ENCODE results near the gene MRFAP1L1.

The MRFAP1L1 gene

DNA sequence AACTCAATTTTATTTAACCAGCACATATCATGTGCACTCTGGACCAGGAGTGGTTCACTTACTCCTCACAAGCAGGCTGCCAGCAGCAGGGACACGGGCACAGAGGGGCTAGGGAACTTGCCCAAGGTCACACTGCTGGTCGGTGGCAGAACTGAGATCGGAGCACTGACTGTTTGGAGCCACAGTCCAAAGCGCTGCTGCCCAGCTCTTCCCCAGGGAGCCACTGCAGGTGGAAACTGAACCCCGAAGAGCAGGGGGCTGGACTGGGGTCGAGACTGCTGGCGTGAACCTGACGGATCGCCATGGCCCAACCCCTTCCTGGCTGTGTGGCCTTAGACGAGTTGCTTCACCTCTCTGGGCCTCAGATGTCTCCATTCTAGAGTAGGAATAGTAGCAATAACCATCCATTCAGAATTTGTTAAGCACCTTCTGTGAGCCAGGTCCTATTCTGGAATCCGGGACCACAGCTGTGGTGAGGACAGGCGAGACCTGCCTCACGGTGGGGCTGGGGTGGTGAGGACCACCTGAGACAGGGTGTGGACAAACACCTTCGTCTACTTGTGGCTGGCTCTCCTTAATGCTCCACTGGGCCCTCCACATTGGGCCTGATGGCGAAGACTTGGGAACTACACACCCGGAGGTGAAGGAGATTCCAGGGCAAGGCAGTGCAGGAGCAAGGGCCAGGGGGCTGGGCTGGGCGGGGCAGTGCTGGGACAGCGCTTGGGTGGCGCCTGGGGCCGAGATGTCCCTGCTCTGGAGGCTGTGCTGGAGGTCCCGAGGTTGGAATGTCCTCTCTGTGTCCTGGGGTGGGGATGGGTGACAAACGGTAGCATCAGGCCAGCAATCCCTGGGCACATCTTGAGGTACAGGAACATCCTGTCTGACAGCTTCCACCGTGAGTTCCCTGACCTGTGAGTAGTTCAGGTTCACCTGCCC is 40.9 kb upstream of the MRFAP1L1 start:
- Histone ChIP-seq H3K4me1 (ENCODE audit: insufficient read depth, low read length, severe bottlenecking) (no peaks in the 10 kb centered on the region), H3K4me2 (ENCODE audit: low read length) (no peak overlapping the region), H3K36me3 (ENCODE audit: insufficient read depth, low read length) (no peaks in the 10 kb centered on the region)

DNA sequence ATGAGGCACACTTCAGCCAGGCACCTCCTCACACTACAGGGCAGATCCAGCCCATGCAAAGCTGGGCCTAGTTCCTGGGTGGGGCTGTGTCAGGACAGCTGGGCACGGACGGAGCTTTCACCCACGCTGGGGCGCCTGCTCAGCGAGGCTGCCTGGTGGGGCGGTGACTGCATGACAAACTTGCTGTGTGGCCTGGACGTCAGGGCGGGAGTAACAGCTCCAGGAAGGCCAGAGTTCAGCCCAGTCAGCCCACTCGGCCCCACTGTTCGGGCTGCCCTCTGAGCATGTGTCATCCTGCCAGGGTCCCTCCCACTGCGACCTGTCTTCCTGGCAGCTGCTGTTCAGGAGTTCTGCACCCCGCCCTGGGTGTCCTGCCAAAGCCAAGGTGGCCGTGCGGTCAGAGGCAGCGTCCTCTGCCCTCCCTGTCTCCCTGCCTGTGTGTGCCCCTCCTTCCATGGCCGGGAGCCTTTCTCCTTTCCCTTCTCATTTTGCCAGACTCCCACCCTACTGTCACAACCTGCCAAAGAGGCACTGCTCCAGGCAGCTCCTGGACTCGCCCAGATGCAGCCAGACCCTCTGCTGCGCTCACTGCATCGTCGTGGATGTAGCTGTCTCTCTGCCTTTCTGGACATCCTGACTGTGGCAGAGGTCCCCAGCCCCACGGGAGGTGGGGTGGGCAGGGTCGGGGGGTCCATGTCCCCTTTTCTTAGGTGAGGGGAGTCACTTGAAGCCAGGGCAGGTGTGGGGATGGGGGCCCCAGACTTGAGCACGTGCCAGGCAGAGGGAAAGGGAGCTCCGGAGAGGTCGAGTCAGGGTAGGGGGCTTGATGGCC is 39.9 kb upstream of the MRFAP1L1 start:
- H3K4me2 ChIP-seq (ENCODE audit: low read length) = no peak overlapping the region
- H3K27ac ChIP-seq (ENCODE audit: low read depth, low read length, poor library complexity, severe bottlenecking) = no peak overlapping the region
- no peaks in the 10 kb centered on the region for H3K36me3 ChIP-seq (ENCODE audit: insufficient read depth, low read length)
- no peaks in the 10 kb centered on the region for H3K27me3 ChIP-seq (ENCODE audit: insufficient read depth, low read length)
- no peaks in the 10 kb centered on the region for H4K20me1 ChIP-seq (ENCODE audit: insufficient read depth, low read length)
- H3K79me2 ChIP-seq (ENCODE audit: insufficient read depth, low read length) = no peaks in the 10 kb centered on the region
- H3K4me1 ChIP-seq (ENCODE audit: insufficient read depth, low read length, severe bottlenecking) = no peaks in the 10 kb centered on the region
- H3K4me3 ChIP-seq (ENCODE audit: low read depth, low read length, poor library complexity, severe bottlenecking) = no peak overlapping the region
- no peak overlapping the region for H2AFZ ChIP-seq (ENCODE audit: low read length)
- H3K9me3 ChIP-seq (ENCODE audit: low read length) = no peaks in the 10 kb centered on the region
- no peak overlapping the region for H3K9ac ChIP-seq (ENCODE audit: low read length)
- TF ChIP-seq EZH2 (IDR thresholded peaks at IDR 0.05; ENCODE audit: borderline replicate concordance, low read length) (no peak), CTCF (IDR thresholded peaks at IDR 0.05; ENCODE audit: low read length) (no peak)
- H3K9me2 ChIP-seq (ENCODE audit: low read depth, low read length) = no peaks in the 10 kb centered on the region
- no peaks in the 10 kb centered on the region for H3F3A ChIP-seq (ENCODE audit: insufficient read depth, low read length)

More for the DNA sequence above, 40.9 kb upstream of the MRFAP1L1 start:
- H3K27ac ChIP-seq (ENCODE audit: low read depth, low read length, poor library complexity, severe bottlenecking) = no peak overlapping the region
- no peaks in the 10 kb centered on the region for H3K79me2 ChIP-seq (ENCODE audit: insufficient read depth, low read length)
- no peaks in the 10 kb centered on the region for H3K27me3 ChIP-seq (ENCODE audit: insufficient read depth, low read length)
- no peaks in the 10 kb centered on the region for H3F3A ChIP-seq (ENCODE audit: insufficient read depth, low read length)
- H3K9ac ChIP-seq (ENCODE audit: low read length) = no peak overlapping the region
- H4K20me1 ChIP-seq (ENCODE audit: insufficient read depth, low read length) = no peaks in the 10 kb centered on the region
- H3K4me3 ChIP-seq (ENCODE audit: low read depth, low read length, poor library complexity, severe bottlenecking) = no peak overlapping the region
- H3K9me2 ChIP-seq (ENCODE audit: low read depth, low read length) = no peaks in the 10 kb centered on the region
- H2AFZ ChIP-seq (ENCODE audit: low read length) = no peak overlapping the region
- H3K9me3 ChIP-seq (ENCODE audit: low read length) = no peaks in the 10 kb centered on the region
- TF ChIP-seq CTCF (IDR thresholded peaks at IDR 0.05; ENCODE audit: low read length) (no peak), EZH2 (IDR thresholded peaks at IDR 0.05; ENCODE audit: borderline replicate concordance, low read length) (no peak)

- Histone ChIP-seq H3K9me2 (ENCODE audit: low read depth, low read length) (no peaks in the 10 kb centered on the region), H4K20me1 (ENCODE audit: insufficient read depth, low read length) (no peaks in the 10 kb centered on the region), H3K4me1 (ENCODE audit: insufficient read depth, low read length, severe bottlenecking) (no peaks in the 10 kb centered on the region), H2AFZ (ENCODE audit: low read length) (no peak overlapping the region), H3K36me3 (ENCODE audit: insufficient read depth, low read length) (no peaks in the 10 kb centered on the region), H3K9me3 (ENCODE audit: low read length) (no peaks in the 10 kb centered on the region), H3F3A (ENCODE audit: insufficient read depth, low read length) (no peaks in the 10 kb centered on the region), H3K27ac (ENCODE audit: low read depth, low read length, poor library complexity, severe bottlenecking) (no peak overlapping the region), H3K27me3 (ENCODE audit: insufficient read depth, low read length) (no peaks in the 10 kb centered on the region), H3K9ac (ENCODE audit: low read length) (no peak overlapping the region), H3K4me2 (ENCODE audit: low read length) (no peak overlapping the region), H3K4me3 (ENCODE audit: low read depth, low read length, poor library complexity, severe bottlenecking) (no peak overlapping the region), H3K79me2 (ENCODE audit: insufficient read depth, low read length) (no peaks in the 10 kb centered on the region)
- no peak for TF ChIP-seq CTCF (IDR thresholded peaks at IDR 0.05; ENCODE audit: low read length)
- TF ChIP-seq EZH2 (IDR thresholded peaks at IDR 0.05; ENCODE audit: borderline replicate concordance, low read length) = no peak
Observed at GRCh38 chr4:6748286-6748685, 38.6 kb upstream of the MRFAP1L1 start.

Data from OCI-LY1 (cell line).